GM12801 (cell line): Measurements from ENCODE around the gene MBD3L2B.
"Not testable (repeated sequence)": the region's sequence is repeated elsewhere in the genome, so short reads cannot be mapped to it uniquely, and the experiment has no call there.

Source experiments
- CTCF ChIP-seq: IDR thresholded peaks from one replicate; pipeline ENCODE4 v1.5.1; 2011; ENCODE audit warnings: control low read depth; ENCODE audit not compliant: insufficient read length; ENCODE audit errors: extremely low read depth

MBD3L2B gene

GRCh38 chr19:7058576-7058975, 37.3 kb upstream of the MBD3L2B start, which contains the start of gene MBD3L3:
TSS of gene MBD3L3 (minus strand) at chr19:7058676. CDS start at chr19:7058605, 71 bp downstream.
- TF ChIP-seq CTCF: not testable (repeated sequence)

DNA sequence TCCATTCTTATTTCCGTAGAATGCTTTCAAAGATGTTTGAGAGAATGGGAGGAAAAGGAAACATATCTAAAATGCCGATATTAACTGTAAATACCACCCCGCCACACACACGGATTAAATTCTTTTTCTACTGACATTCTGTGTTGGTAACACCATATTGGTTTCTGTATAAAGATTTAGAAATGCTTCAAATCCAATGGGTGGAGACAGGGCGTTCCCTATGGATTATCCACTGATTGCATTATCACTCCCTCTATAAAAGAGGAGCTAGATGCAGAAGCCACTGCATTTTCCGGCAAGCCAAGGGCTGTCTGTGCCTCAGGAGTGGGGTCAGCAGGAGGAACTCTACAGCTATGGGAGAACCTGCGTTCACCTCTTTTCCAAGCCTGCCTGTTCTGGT, 27.8 kb upstream of the MBD3L2B start, which contains the start of gene MBD3L2:
Gene MBD3L2 (plus strand): TSS at position 301 of the 400 bp plus-strand sequence. CDS start 53 bp downstream, at position 354.
- TF ChIP-seq CTCF: not testable (repeated sequence)

DNA sequence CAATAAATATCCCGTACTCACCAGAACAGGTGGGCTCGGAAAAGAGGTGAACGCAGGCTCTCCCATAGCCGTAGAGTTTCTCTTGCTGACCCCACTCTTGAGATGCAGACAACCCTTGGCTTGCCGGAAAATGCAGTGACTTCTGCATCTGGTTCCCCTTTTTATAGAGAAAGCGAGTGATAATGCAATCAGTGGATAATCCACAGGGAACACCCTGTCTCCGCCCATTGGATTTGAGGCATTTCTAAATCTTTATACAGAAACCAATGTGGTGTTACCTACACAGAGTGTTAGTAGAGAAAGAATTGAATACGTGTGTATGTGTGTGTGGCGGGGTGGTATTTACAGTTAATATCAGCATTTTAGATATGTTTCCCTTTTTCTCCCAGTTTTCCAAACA, 18.8 kb upstream of the MBD3L2B start, which contains the start of gene MBD3L4:
Gene MBD3L4 (minus strand): TSS at position 101 of the 400 bp plus-strand sequence. CDS start 35 bp downstream, at position 66.
- TF ChIP-seq CTCF: not testable (repeated sequence)

DNA sequence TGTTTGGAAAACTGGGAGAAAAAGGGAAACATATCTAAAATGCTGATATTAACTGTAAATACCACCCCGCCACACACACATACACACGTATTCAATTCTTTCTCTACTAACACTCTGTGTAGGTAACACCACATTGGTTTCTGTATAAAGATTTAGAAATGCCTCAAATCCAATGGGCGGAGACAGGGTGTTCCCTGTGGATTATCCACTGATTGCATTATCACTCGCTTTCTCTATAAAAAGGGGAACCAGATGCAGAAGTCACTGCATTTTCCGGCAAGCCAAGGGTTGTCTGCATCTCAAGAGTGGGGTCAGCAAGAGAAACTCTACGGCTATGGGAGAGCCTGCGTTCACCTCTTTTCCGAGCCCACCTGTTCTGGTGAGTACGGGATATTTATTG, 9.0 kb upstream of the MBD3L2B start, which contains the start of gene MBD3L5:
Gene MBD3L5 (plus strand): TSS at position 301 of the 400 bp plus-strand sequence. CDS start 34 bp downstream, at position 335.
- not testable (repeated sequence) for TF ChIP-seq CTCF

DNA sequence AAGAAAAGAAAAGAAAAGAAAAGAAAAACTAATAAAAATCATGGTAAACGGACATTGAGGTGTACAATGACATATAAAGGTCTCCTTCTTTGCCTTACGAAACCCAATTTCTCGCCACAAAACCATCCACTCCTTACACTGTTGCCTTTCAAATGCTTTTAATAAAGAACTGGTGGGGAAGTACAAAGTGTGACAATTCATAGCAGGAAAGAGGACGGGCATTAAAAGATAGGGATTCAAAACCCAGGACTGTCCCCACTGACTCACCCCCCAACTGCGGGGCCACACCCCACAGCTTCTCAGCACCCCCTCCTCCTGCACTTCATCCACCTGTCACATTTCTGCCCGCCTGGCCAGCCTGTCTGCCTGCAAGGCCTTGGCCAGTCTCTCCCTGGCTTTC, 2.4 kb downstream of the MBD3L2B start:
- no peak for TF ChIP-seq CTCF

DNA sequence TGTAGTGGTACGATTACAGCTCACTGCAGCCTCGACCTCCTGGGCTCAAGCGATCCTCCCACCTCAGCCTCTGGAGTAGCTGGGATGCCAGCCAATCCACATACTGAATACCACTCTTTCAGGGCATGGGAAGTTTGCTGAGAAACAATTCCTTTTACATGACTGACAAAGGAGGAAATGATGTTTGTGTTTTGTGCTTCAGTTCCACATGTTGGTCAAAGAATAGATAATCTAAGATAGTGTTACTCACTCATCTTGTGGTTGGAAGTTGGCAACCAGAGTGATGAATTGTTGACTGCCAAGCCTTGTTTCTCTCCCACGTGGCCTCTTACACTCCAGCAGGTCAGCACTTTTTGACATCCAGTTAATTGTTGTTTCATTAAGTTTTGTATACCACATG, 7.6 kb downstream of the MBD3L2B start:
- TF ChIP-seq CTCF: no peak

DNA sequence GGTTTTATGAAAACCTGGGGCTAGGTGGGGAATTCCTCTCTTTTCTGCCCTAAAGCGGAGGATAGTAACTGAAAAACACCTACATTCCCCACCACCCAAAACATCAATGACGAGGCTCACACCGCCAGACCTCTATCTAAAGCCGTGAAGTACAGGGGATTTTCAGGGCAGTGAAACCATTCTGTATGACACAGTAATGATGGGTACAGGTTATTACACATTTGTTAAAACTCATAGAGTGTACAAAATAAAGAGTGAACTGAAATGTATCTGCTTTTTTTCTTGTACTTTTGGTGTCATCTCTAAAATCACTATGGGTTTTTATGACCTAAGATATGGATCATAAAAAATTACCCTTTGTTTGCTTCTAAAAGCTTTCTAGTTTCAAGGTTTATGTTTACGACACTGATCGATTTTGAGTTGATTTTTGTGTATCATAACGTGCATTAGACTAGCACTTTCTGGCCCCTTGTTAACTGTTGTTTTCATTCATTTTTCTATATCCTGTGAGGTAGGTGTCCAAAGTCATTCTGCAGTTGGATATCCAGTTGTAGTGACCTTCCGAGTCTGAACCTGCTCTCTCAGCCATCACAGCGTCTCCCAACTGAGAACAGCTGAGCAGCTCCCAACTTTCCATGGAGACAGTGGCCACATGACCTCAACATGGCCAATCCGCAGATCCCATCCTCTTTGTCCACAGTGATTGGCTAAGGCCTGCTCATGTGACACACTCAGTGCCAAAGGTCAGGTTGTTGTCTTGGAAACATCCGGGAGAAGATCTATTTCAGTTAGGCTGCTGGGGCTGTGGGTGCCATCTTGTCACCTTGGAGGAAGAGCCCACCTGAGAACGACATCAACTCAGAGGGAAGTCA, 10.3 kb downstream of the MBD3L2B start:
- no peak for TF ChIP-seq CTCF
